ENCODE measurements around the gene TEX51. TPM values are rescaled to one million over a fixed set of nuclear protein-coding genes. Genes with fewer than 3 reads are reported as not detected.

The TEX51 gene
- total RNA-seq, 2 experiments from 2014 or later, result not detected

DNA sequence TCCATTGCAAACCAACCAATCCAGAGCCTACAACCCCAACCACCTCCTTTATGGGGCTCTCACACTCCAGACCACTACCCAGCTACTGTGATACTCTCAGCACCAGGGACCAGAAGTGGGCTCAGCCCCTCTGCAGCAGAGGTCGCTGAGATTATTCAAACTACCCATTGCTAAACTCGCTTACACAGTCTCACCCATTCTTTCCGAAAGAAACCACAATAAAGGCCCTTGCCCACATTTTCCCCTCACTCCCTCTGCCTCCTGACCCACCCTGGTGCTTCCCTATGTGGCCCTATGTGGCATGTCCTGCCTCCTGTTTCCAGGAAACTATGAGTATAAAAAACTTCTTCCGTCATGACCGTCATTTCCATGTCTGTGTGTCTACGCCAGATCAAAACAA, 10.7 kb downstream of the TEX51 start:
- DNase-seq (no peak), ATAC-seq (no peak)
- no peak overlapping the region for H3K4me3 Mint-ChIP-seq
- ChIA-PET CTCF (no interaction called here), POLR2A (no interaction called here)
- H3K36me3 Mint-ChIP-seq (ENCODE audit: low read depth), result no peaks in the 10 kb centered on the region
- H3K27me3 Mint-ChIP-seq, result peaks cover 4% of the 10 kb centered on the region
- H3K9me3 Mint-ChIP-seq (ENCODE audit: low read depth), result no peaks in the 10 kb centered on the region
- H3K4me1 Mint-ChIP-seq, result no peaks in the 10 kb centered on the region
- H3K27ac Mint-ChIP-seq, result no peak overlapping the region
- intact Hi-C loops (cut with DNase I, micrococcal nuclease), result no loop called here

DNA sequence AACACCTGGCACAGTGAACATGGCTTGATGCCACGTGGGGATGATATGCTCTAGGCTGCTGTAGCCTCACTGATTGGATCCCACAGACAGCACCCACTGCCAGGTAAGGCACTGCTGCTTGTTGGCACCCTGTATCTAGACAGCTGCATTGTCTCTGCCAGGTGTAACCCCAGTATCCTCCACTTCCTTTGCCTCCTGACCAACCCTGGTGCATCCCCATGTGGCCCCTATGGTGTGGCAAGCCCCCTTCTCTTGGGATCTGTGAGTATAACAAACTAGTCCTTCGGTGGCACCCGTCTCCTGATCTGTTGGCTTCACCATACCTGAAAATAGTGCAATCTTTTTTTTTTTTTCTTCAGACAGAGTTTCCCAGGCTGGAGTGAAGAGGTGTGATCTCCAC, 11.1 kb downstream of the TEX51 start:
- intact Hi-C loops (cut with DNase I, micrococcal nuclease), result no loop called here
- CTCF ChIA-PET, result no interaction called here
- no peak overlapping the region for H3K27ac Mint-ChIP-seq
- no peaks in the 10 kb centered on the region for H3K36me3 Mint-ChIP-seq (ENCODE audit: low read depth)
- no peak overlapping the region for H3K4me3 Mint-ChIP-seq
- no peaks in the 10 kb centered on the region for H3K9me3 Mint-ChIP-seq (ENCODE audit: low read depth)
- POLR2A ChIA-PET, result no interaction called here
- DNase-seq (no peak), ATAC-seq (no peak)
- H3K4me1 Mint-ChIP-seq, result no peaks in the 10 kb centered on the region
- peaks cover 4% of the 10 kb centered on the region for H3K27me3 Mint-ChIP-seq

DNA sequence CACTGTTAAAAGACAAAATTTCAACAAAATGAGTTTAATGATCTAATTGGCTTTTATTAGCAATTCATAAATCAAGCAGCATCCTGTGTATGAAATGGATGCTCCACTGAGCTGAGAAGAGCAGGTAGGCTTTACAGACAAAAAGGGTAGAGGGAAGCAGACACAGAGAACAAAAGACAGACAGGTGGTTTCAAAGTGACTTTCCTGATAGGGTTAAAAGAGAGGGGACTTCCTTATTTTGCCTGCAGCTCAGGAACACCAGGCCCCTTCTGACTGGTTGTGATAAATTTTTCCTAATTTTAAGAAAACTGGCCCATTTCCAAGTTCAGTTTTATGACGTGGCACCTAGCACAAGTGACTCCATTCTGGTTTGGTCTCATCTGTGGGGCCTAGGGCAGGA, 11.9 kb downstream of the TEX51 start:
- ChIA-PET CTCF (no interaction called here), POLR2A (no interaction called here)
- ATAC-seq (no peak), DNase-seq (no peak)
- no peaks in the 10 kb centered on the region for H3K4me1 Mint-ChIP-seq
- peaks cover 4% of the 10 kb centered on the region for H3K27me3 Mint-ChIP-seq
- no peak overlapping the region for H3K4me3 Mint-ChIP-seq
- intact Hi-C loops (cut with DNase I, micrococcal nuclease), result no loop called here
- H3K27ac Mint-ChIP-seq, result no peak overlapping the region
- H3K9me3 Mint-ChIP-seq (ENCODE audit: low read depth), result no peaks in the 10 kb centered on the region
- H3K36me3 Mint-ChIP-seq (ENCODE audit: low read depth), result no peaks in the 10 kb centered on the region

DNA sequence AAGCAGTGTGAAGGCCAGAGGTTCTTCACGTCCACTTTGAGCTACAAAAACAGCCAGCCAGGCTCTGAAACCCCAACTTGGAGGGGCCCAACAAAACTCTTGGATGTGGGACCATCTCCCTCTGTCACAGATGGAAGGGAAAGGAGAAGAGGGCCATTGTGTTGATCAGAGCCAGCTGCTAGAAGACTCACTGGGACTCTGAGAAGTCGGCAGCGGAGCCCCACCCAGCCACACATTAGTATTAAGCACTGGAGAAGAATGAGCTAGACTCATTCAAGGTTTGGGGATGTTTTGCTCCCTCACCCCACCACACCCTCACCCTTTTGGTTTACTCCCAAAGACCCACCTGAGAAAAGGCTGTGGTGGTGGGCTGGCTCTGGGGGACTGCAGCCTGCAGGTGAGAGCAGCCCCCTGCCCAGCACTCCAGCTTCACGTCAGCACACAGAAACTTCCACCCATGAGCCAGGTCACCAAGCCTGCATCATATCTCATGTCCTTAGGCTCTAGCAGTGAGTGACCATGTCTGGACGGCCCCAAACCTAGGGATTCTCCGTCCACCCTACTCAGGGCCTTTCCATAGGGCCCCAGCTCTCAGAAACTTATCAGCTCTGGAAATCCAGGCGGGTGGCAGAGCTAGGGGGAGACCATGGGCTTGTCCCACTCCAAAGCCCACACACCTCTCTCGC, 12.6 kb downstream of the TEX51 start:
- Mint-ChIP-seq H3K9me3 (ENCODE audit: low read depth) (no peaks in the 10 kb centered on the region), H3K4me3 (no peak overlapping the region), H3K27ac (no peak overlapping the region), H3K4me1 (no peaks in the 10 kb centered on the region), H3K27me3 (peaks cover 4% of the 10 kb centered on the region), H3K36me3 (ENCODE audit: low read depth) (no peaks in the 10 kb centered on the region)
- no peak for DNase-seq
- ChIA-PET POLR2A (no interaction called here), CTCF (no interaction called here)
- intact Hi-C loops (cut with DNase I, micrococcal nuclease), result no loop called here
- ATAC-seq, result no peak

DNA sequence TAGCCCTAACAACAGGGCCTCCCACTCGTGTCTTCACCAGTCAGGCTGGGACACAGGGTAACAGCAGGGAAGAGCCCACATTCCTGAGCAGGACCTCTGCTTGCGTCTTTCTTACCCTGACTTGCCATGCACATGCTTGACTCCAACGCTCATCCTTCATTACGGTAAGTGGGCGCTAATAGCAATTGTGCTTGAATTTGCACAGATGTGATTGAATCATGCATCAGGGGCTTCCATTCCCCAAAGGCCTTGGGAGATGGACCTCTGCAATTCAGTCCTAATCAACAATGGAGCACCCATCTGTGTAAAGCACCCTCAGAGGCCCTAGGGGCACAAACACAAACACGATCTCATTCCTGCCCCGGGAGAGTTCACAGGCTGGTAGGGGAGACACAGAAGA, 13.5 kb downstream of the TEX51 start:
- H3K27ac Mint-ChIP-seq, result no peak overlapping the region
- peaks cover 6% of the 10 kb centered on the region for H3K27me3 Mint-ChIP-seq
- H3K36me3 Mint-ChIP-seq (ENCODE audit: low read depth), result no peaks in the 10 kb centered on the region
- H3K4me3 Mint-ChIP-seq, result no peak overlapping the region
- intact Hi-C loops (cut with DNase I, micrococcal nuclease), result loop anchor here in 1 of 2 experiments (2.0 kb wide), 1 partner anchor 79 kb away; no protein-coding TSS in a partner anchor
- no peaks in the 10 kb centered on the region for H3K4me1 Mint-ChIP-seq
- CTCF ChIA-PET, result no interaction called here
- ATAC-seq (no peak), DNase-seq (no peak)
- H3K9me3 Mint-ChIP-seq (ENCODE audit: low read depth), result no peaks in the 10 kb centered on the region
- POLR2A ChIA-PET, result no interaction called here

DNA sequence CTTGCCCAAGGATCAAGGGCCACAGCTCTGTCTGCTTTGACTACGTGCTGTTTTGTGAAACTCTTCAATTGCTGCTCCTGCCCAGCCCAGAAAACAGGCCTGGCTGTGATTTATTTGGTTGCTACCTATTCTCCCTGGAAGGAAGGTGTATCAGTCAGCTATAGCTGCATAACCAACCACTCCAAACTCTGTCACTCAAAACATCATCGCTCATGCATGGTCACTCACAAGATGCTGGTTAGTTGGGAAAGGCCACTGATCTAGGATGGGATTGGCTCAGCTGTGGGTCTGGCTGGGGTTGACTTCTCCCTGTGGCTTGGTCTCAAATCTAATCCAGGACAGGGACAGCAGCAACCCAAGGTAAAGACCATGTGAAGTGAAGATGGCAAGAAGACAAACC, 14.6 kb downstream of the TEX51 start:
- no peak overlapping the region for H3K27ac Mint-ChIP-seq
- no peaks in the 10 kb centered on the region for H3K36me3 Mint-ChIP-seq (ENCODE audit: low read depth)
- H3K4me1 Mint-ChIP-seq, result no peaks in the 10 kb centered on the region
- peaks cover 6% of the 10 kb centered on the region for H3K27me3 Mint-ChIP-seq
- H3K9me3 Mint-ChIP-seq (ENCODE audit: low read depth), result no peaks in the 10 kb centered on the region
- ChIA-PET POLR2A (no interaction called here), CTCF (no interaction called here)
- DNase-seq, result no peak
- no peak for ATAC-seq
- no peak overlapping the region for H3K4me3 Mint-ChIP-seq
- intact Hi-C loops (cut with DNase I, micrococcal nuclease), result loop anchor here in 1 of 2 experiments (2.0 kb wide), 1 partner anchor 77 kb away; no protein-coding TSS in a partner anchor

DNA sequence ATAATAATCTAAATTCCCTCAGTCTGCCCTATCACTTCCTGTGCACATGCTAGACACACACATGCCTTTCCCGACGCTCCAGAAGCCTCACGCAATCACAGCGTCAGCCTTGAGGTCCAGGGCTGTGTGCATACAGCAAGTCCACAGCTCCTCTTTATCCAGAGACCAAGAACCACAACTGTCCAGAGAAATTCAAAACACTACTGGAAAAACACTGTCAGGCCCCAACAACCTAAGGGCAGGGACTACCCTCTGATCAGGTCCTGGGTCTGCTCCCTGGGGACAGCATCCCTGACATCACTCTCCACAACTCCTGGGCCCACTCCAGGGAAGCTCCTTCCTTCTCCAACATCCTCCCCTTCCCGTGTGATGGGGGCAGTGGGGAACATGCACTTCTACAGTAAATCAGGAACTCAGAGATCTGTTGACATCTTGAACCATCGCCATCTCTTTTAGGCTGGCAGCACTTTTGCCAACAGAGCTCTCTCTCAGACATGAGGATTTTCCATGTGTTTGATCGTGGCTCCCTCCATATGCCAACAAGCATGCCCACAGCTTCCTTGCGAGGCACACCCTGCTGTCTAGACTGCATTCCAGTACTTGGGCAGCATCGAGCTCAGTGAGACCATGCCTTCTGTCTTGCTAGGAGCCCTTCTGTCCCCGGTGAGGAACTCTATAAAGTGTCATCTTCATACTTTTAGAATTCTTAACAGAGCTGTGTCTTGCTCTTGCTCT, 15.4 kb downstream of the TEX51 start:
- H3K9me3 Mint-ChIP-seq (ENCODE audit: low read depth), result peaks cover 4% of the 10 kb centered on the region
- peaks cover 8% of the 10 kb centered on the region for H3K27me3 Mint-ChIP-seq
- intact Hi-C loops (cut with DNase I, micrococcal nuclease), result loop anchor here in 1 of 2 experiments (2.0 kb wide), 1 partner anchor 77 kb away; no protein-coding TSS in a partner anchor
- no peak overlapping the region for H3K4me3 Mint-ChIP-seq
- POLR2A ChIA-PET, result no interaction called here
- no peak overlapping the region for H3K27ac Mint-ChIP-seq
- no peaks in the 10 kb centered on the region for H3K36me3 Mint-ChIP-seq (ENCODE audit: low read depth)
- CTCF ChIA-PET, result interaction anchor here (0.8 kb wide), 1 partner anchor 86 kb away, joined by 3 read pairs; no protein-coding TSS in a partner anchor
- H3K4me1 Mint-ChIP-seq, result no peaks in the 10 kb centered on the region
- ATAC-seq (no peak), DNase-seq (no peak)

DNA sequence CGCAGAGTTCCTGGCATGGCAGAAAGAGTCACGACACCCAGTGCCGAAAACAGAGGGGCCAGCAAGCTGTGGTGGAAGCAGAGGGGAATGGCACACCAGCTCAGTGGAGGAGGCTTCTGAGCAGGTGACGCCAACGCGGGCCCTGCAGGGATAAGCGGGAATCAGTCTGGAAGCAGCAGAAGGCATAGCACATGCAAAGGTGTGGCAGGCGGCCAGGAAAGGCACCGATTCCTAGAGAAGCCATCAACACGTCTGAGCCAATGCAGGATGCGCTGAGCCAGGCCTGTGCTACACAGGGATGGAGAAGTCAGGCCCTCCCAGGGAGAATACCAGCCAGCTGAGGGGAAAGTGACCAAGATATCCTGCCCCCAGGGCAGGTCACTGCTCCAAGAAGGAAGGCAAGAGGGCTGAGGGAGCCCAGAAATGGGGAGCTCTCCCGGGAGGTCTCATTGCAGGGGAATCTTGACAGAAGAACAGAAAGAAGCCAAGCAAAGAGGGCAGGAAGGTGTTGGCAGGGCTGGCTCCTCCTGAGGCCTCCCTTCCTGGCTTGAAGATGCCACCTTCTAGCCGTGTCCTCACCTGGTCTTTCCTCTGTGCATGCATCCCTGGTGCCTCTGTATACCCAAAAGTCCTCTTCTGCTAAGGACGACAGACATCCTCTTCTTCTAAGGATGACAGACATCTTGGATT, 16.3 kb downstream of the TEX51 start:
- Mint-ChIP-seq H3K4me3 (no peak overlapping the region), H3K9me3 (ENCODE audit: low read depth) (peaks cover 4% of the 10 kb centered on the region), H3K36me3 (ENCODE audit: low read depth) (no peaks in the 10 kb centered on the region), H3K27me3 (peaks cover 5% of the 10 kb centered on the region), H3K27ac (no peak overlapping the region), H3K4me1 (no peaks in the 10 kb centered on the region)
- intact Hi-C loops (cut with DNase I, micrococcal nuclease), result no loop called here
- ATAC-seq (no peak), DNase-seq (no peak)
- CTCF ChIA-PET, result interaction anchor here (0.8 kb wide), 1 partner anchor 87 kb away, joined by 3 read pairs; no protein-coding TSS in a partner anchor
- POLR2A ChIA-PET, result no interaction called here

DNA sequence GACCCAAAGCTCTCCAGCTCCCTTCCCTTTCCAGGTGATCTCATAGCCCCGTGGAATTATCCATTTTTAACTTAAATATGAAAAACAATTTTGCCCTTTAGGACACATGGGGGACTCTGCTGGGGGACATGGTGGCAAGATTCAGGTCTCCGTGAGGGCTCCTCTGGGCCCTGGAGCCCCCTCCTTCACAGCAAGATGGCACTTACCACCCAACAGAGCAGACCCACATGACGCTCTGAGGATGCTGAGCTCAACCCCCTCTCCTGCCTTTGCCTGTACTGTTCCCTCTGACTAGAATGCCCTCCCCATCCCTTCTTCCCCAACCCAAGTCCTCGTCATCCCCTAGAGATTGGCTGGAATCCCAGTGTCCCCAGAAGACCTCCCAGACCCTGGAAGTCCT, 17.2 kb downstream of the TEX51 start:
- Mint-ChIP-seq H3K36me3 (ENCODE audit: low read depth) (no peaks in the 10 kb centered on the region), H3K4me3 (no peak overlapping the region), H3K27me3 (peaks cover 4% of the 10 kb centered on the region), H3K9me3 (ENCODE audit: low read depth) (peaks cover 4% of the 10 kb centered on the region), H3K4me1 (no peaks in the 10 kb centered on the region), H3K27ac (no peak overlapping the region)
- intact Hi-C loops (cut with DNase I, micrococcal nuclease), result no loop called here
- DNase-seq (no peak), ATAC-seq (no peak)
- ChIA-PET POLR2A (no interaction called here), CTCF (no interaction called here)

DNA sequence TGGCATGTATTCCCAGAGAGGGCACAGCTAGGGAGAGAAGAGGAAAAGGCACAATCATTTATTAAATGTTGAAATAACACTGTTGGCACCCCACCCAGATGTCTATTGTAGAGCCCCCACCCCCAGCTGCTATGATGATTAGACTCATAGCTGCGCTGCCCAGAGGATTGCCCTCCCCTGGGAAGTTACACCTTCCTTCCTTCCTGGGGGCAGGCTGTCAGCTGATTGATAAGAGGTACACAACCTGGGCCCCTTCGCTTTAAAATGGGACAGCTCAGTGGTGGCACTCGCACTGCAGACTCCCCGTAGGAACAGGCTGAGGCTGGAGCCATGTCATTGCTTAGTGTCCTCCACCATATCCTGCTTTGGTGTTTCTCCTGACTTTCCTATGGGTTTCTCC, 18.1 kb downstream of the TEX51 start:
- DNase-seq, result no peak
- Mint-ChIP-seq H3K27ac (no peak overlapping the region), H3K4me3 (no peak overlapping the region), H3K36me3 (ENCODE audit: low read depth) (no peaks in the 10 kb centered on the region), H3K27me3 (peaks cover 4% of the 10 kb centered on the region), H3K4me1 (no peaks in the 10 kb centered on the region), H3K9me3 (ENCODE audit: low read depth) (peaks cover 4% of the 10 kb centered on the region)
- ChIA-PET POLR2A (no interaction called here), CTCF (no interaction called here)
- ATAC-seq, result no peak
- intact Hi-C loops (cut with DNase I, micrococcal nuclease), result no loop called here

DNA sequence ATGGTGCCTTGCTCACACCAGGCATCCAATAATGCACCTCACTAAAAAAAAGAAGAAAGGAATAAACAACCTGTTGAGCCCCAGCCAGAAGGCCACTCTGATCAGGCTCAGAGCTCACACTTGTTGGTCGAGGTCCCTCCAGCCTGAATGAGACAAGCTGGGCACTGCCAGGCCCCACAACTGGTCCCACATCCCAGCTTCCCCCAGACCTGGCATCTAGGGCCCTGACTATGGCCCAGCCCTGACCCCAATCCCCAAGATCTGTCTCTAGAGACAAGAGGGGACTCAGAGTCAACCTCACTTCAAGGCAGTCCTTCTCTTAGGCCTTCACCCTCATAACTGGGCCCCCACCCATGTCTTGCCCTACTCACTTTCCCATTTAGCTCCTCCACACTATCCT, 22.4 kb downstream of the TEX51 start:
- no peak overlapping the region for H3K4me3 Mint-ChIP-seq
- DNase-seq, result no peak
- H3K27me3 Mint-ChIP-seq, result peaks cover 8% of the 10 kb centered on the region
- H3K9me3 Mint-ChIP-seq (ENCODE audit: low read depth), result peaks cover 4% of the 10 kb centered on the region
- no peaks in the 10 kb centered on the region for H3K36me3 Mint-ChIP-seq (ENCODE audit: low read depth)
- CTCF ChIA-PET, result no interaction called here
- POLR2A ChIA-PET, result no interaction called here
- no peak overlapping the region for H3K27ac Mint-ChIP-seq
- H3K4me1 Mint-ChIP-seq, result no peaks in the 10 kb centered on the region
- ATAC-seq, result no peak
- intact Hi-C loops (cut with DNase I, micrococcal nuclease), result no loop called here
